ENCODE measurements around the gene HEYL.
A peak's percentile ranks its signal among the peaks of the same experiment; 100 is the strongest.

Gene HEYL

GRCh38 chr1:39662861-39663260, 23.4 kb upstream of the HEYL start:
- no peak for DNase-seq

- no peak for DNase-seq
Observed at GRCh38 chr1:39659538-39659937, 20.1 kb upstream of the HEYL start.

GRCh38 chr1:39659110-39659509, 19.7 kb upstream of the HEYL start:
- DNase-seq: no peak

GRCh38 chr1:39657923-39658485, 18.6 kb upstream of the HEYL start:
- DNase-seq: peak; percentile 48

GRCh38 chr1:39657402-39657801, 18.0 kb upstream of the HEYL start:
- DNase-seq: no peak

GRCh38 chr1:39656391-39656790, 16.9 kb upstream of the HEYL start:
- DNase-seq: no peak

GRCh38 chr1:39655578-39656268, 16.3 kb upstream of the HEYL start:
- no peak for DNase-seq

GRCh38 chr1:39654291-39654690, 14.8 kb upstream of the HEYL start:
- no peak for DNase-seq

GRCh38 chr1:39653546-39654031, 14.1 kb upstream of the HEYL start:
- peak; percentile 68 for DNase-seq

- DNase-seq: no peak
Observed at GRCh38 chr1:39652554-39652953, 13.1 kb upstream of the HEYL start.

- no peak for DNase-seq
Observed at GRCh38 chr1:39652105-39652504, 12.7 kb upstream of the HEYL start.

- DNase-seq: no peak
Observed at GRCh38 chr1:39650431-39650830, 11.0 kb upstream of the HEYL start.

- no peak for DNase-seq
Observed at GRCh38 chr1:39649636-39650185, 10.3 kb upstream of the HEYL start.

- no peak for DNase-seq
Observed at GRCh38 chr1:39648496-39648895, 9.1 kb upstream of the HEYL start.

- no peak for DNase-seq
Observed at GRCh38 chr1:39647247-39647646, 7.8 kb upstream of the HEYL start.

GRCh38 chr1:39646232-39647081, 7.0 kb upstream of the HEYL start:
- no peak for DNase-seq

GRCh38 chr1:39645411-39646043, 6.1 kb upstream of the HEYL start:
- DNase-seq: no peak

- DNase-seq: no peak
Observed at GRCh38 chr1:39643705-39644104, 4.3 kb upstream of the HEYL start.

- DNase-seq: no peak
Observed at GRCh38 chr1:39642796-39643195, 3.4 kb upstream of the HEYL start.

- no peak for DNase-seq
Observed at GRCh38 chr1:39640861-39641260, 1.4 kb upstream of the HEYL start.

GRCh38 chr1:39638965-39639304, 508 bp downstream of the HEYL start:
- DNase-seq: no peak

GRCh38 chr1:39637361-39637760, 2.1 kb downstream of the HEYL start:
- DNase-seq: no peak

GRCh38 chr1:39635871-39636210, 3.6 kb downstream of the HEYL start:
- no peak for DNase-seq
